ENCODE data around the gene CFI. TPM values are rescaled to one million over a fixed set of nuclear protein-coding genes. Genes with fewer than 3 reads are reported as not detected.

The CFI gene
- total and polyA plus RNA-seq, 2 donors (not counting 1 experiment from before 2014, with no cell fraction given): not detected

DNA sequence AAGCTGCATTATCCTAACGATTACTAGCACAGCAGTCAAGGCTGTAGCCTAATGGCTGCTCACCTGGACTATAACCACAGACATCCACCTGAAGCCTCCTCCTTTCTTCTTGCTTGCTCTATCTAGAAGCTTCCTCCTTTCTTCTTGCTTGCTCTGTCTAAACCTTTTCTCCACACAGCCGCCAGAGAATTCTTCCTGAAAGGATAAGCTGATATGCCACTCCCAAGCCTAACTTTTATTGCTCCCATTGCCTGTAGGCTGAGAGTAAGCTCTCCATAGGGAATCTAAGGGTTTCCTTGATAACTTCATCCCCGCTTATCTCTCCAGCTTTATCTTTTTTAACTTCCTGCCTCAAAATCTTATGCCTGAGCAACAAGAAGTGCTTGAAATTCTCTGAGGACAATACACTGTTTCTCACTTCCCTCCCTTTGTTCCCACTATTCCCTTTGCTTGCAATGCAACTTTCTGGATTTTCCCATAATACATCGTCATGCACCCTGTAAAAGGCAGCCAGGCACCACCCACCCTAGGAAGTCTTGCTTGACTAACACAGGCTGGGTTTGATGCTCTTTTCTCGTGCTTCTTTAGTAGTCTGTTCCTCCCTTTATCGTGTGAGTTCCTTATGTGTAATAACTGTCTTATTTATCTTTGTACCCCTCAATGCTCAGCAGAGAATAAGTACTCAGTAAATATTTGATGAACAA is 44.7 kb upstream of the CFI start:
- 82% methylated on average over 3 of the region's 6 CpGs for WGBS (ENCODE audit: insufficient coverage)
- no peaks in the 10 kb centered on the region for H3K27me3 ChIP-seq (replicated peaks in 1 of 4; ENCODE audit: control extremely low read depth in 1 of 4, control insufficient read depth in 3 of 4, insufficient read depth in 4 of 4, low read length in 3 of 4)
- H3K9me3 ChIP-seq (ENCODE audit: control extremely low read depth in 1 of 3, control insufficient read depth in 2 of 3, insufficient read depth in 1 of 3, low read length in 2 of 3): no peaks in the 10 kb centered on the region
- no peak overlapping the region for H3K4me3 Mint-ChIP-seq
- POLR2A ChIA-PET: no interaction called here
- H4K20me1 ChIP-seq (ENCODE audit: control insufficient read depth, insufficient read depth, low read length, poor library complexity, severe bottlenecking): no peaks in the 10 kb centered on the region
- no peaks in the 10 kb centered on the region for H3K36me3 ChIP-seq (replicated peaks in 1 of 2; ENCODE audit: control extremely low read depth in 1 of 2, control insufficient read depth in 1 of 2, extremely low read depth in 1 of 2, insufficient read depth in 2 of 2, low read length in 1 of 2)
- no peak for TF ChIP-seq EZH2 (IDR thresholded peaks at IDR 0.05; ENCODE audit: borderline replicate concordance, insufficient read depth, low read depth, low read length, poor library complexity, severe bottlenecking)
- TF ChIP-seq, protein P1, sequence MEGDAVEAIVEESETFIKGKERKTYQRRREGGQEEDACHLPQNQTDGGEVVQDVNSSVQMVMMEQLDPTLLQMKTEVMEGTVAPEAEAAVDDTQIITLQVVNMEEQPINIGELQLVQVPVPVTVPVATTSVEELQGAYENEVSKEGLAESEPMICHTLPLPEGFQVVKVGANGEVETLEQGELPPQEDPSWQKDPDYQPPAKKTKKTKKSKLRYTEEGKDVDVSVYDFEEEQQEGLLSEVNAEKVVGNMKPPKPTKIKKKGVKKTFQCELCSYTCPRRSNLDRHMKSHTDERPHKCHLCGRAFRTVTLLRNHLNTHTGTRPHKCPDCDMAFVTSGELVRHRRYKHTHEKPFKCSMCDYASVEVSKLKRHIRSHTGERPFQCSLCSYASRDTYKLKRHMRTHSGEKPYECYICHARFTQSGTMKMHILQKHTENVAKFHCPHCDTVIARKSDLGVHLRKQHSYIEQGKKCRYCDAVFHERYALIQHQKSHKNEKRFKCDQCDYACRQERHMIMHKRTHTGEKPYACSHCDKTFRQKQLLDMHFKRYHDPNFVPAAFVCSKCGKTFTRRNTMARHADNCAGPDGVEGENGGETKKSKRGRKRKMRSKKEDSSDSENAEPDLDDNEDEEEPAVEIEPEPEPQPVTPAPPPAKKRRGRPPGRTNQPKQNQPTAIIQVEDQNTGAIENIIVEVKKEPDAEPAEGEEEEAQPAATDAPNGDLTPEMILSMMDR (IDR thresholded peaks at IDR 0.05): no peak
- no peaks in the 10 kb centered on the region for H3K27me3 Mint-ChIP-seq
- no peaks in the 10 kb centered on the region for H3K79me2 ChIP-seq (ENCODE audit: control insufficient read depth, insufficient read depth, low read length)
- no peaks in the 10 kb centered on the region for H3K4me1 ChIP-seq (ENCODE audit: control insufficient read depth in 2 of 2, insufficient read depth in 2 of 2, low read length in 2 of 2)
- ATAC-seq (ENCODE audit: low read depth) (no peak), DNase-seq (no peak)
- H3K27ac Mint-ChIP-seq: no peak overlapping the region
- no peak overlapping the region for H2AFZ ChIP-seq (ENCODE audit: insufficient read depth, low read depth, low read length, poor library complexity, severe bottlenecking)
- H3K9me3 Mint-ChIP-seq (ENCODE audit: insufficient read depth): no peaks in the 10 kb centered on the region
- H3K4me1 Mint-ChIP-seq: no peaks in the 10 kb centered on the region
- intact Hi-C loops (cut with micrococcal nuclease): no loop called here
- CTCF ChIA-PET: interaction anchor here (0.6 kb wide), 1 partner anchor 103 kb away, joined by 4 read pairs; no protein-coding TSS in a partner anchor
- no peak overlapping the region for H3K27ac ChIP-seq (ENCODE audit: low read length in 2 of 2)
- H3K9ac ChIP-seq (ENCODE audit: low read length): no peak overlapping the region
- no peak overlapping the region for H3K4me3 ChIP-seq (ENCODE audit: control extremely low read depth in 1 of 5, extremely low read depth in 1 of 5, insufficient read depth in 1 of 5, low read depth in 2 of 5, low read length in 4 of 5)
- H3K4me2 ChIP-seq (replicated peaks; ENCODE audit: low read depth, low read length, poor library complexity, severe bottlenecking): no peak overlapping the region

DNA sequence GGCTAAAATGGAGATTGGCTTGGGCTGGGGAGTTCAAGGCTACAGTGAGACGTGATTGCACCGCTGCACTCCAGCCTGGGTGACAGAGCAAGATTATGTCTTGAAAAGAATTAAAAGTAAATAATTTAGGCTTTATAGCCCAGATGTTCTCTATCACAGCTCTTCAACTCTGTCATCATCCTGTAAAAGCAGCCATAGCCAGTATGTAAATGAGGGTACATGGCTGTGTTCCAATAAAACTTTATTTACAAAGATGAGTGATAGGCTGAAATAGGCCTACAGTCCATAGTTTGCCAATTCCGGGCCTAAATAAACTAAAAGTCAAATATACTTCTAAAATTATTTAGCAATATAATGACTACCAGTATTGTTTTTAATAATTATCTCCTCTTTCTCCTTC is 35.2 kb upstream of the CFI start:
- WGBS (ENCODE audit: insufficient coverage): no CpG with 5 or more reads among the region's 3 CpGs
- Mint-ChIP-seq H3K27ac (no peak overlapping the region), H3K4me1 (no peaks in the 10 kb centered on the region), H3K9me3 (ENCODE audit: insufficient read depth) (no peaks in the 10 kb centered on the region), H3K4me3 (no peak overlapping the region), H3K27me3 (no peaks in the 10 kb centered on the region)
- no peak overlapping the region for H3K9ac ChIP-seq (ENCODE audit: low read length)
- intact Hi-C loops (cut with micrococcal nuclease): no loop called here
- no peaks in the 10 kb centered on the region for H3K4me1 ChIP-seq (ENCODE audit: control insufficient read depth in 2 of 2, insufficient read depth in 2 of 2, low read length in 2 of 2)
- no peak overlapping the region for H3K4me2 ChIP-seq (replicated peaks; ENCODE audit: low read depth, low read length, poor library complexity, severe bottlenecking)
- no peak overlapping the region for H3K27ac ChIP-seq (ENCODE audit: low read length in 2 of 2)
- H3K36me3 ChIP-seq (replicated peaks in 1 of 2; ENCODE audit: control extremely low read depth in 1 of 2, control insufficient read depth in 1 of 2, extremely low read depth in 1 of 2, insufficient read depth in 2 of 2, low read length in 1 of 2): no peaks in the 10 kb centered on the region
- H3K27me3 ChIP-seq (replicated peaks in 1 of 4; ENCODE audit: control extremely low read depth in 1 of 4, control insufficient read depth in 3 of 4, insufficient read depth in 4 of 4, low read length in 3 of 4): no peaks in the 10 kb centered on the region
- H2AFZ ChIP-seq (ENCODE audit: insufficient read depth, low read depth, low read length, poor library complexity, severe bottlenecking): no peak overlapping the region
- ATAC-seq (ENCODE audit: low read depth): no peak
- TF ChIP-seq EZH2 (IDR thresholded peaks at IDR 0.05; ENCODE audit: borderline replicate concordance, insufficient read depth, low read depth, low read length, poor library complexity, severe bottlenecking): no peak
- TF ChIP-seq, protein P1 (IDR thresholded peaks at IDR 0.05): no peak
- H3K79me2 ChIP-seq (ENCODE audit: control insufficient read depth, insufficient read depth, low read length): no peaks in the 10 kb centered on the region
- no peak for DNase-seq
- ChIA-PET CTCF (no interaction called here), POLR2A (no interaction called here)
- H4K20me1 ChIP-seq (ENCODE audit: control insufficient read depth, insufficient read depth, low read length, poor library complexity, severe bottlenecking): no peaks in the 10 kb centered on the region
- no peak overlapping the region for H3K4me3 ChIP-seq (ENCODE audit: control extremely low read depth in 1 of 5, extremely low read depth in 1 of 5, insufficient read depth in 1 of 5, low read depth in 2 of 5, low read length in 4 of 5)
- H3K9me3 ChIP-seq (ENCODE audit: control extremely low read depth in 1 of 3, control insufficient read depth in 2 of 3, insufficient read depth in 1 of 3, low read length in 2 of 3): peaks cover 0 to 2% (median 0%) of the 10 kb centered on the region in 3 donors
